Measurements from ENCODE around the gene RAB3A.
A peak's percentile ranks its signal among the peaks of the same experiment; 100 is the strongest.
"Not testable (repeated sequence)": the region's sequence is repeated elsewhere in the genome, so short reads cannot be mapped to it uniquely, and the experiment has no call there.

Gene RAB3A

DNA sequence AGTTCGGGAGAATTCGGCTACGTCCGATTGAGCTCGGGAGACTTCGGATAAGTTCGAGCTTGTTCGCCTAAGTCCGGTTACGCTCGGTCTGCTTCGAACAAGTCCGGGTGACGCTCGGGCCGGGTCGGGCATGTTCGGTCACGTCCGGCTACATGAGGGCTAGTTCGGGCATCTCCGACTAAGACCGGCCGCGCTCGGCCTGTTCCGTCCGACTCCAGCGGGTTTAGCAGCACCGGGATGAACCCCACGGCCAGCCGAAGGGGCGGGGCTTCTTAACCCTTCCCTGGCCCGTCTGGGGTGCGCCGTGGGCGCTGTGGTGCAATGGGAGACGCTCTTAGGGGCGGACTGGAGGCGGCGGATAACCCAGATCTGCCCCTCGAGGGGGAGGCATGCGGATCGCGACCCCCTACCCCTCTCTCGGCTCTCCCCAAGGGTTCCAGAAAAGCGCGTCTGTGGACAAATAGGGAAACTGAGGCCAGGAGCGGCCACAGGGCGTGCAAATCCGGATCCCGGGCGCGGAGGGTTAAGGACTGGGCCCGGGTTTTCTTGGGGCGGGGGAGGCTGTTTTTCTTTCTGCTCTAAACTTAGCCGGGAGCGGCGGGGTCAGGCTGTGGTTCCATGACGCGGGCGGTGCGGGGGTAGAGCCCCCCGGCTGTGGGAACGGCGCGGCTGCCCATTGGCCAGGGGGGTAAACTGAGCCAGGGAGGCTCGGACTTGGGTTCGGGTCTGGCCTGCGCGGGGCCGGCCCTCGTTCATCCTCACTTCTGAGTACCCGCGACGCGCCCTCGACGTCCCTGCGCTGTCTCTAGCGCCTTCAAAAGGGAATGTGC is 20.9 kb upstream of the RAB3A start:
- peak; percentile 97 for FAIRE-seq
- peak; percentile 97 for DNase-seq (ENCODE audit: insufficient read length, low spot score)

DNA sequence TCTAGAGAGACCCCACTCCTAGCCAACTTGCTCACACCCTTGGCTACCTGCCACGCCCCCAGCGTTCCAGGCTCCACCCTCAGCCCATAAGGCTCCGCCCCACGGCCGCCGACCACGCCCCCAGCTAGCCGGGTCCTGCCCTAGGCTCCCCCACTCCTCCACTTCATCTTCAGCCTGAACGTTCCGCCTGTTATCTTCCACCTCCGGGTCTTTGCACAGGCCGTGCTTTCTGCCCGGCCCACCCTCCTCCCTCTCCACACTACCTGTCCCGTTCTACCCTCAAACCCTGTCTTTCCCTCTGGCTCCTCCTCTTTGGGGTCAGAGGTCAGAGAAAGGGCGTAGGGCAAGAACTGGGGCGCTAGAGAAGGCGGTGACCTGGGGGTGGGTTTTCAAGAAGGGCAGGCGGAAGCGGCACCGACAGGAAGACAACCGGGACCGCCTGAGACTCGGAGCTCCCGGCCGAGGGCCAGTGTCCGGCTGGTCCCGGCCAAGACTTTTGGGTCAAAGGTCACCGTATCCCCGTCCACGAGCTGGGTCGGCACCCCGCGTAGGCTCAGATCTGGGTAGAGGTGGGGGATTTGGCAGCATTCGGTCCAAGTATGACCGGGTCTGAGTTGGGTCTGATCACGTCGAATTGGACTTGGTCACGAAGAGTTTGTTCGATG is 20.1 kb upstream of the RAB3A start:
- FAIRE-seq: peak; percentile 49
- peak; percentile 51 for DNase-seq (ENCODE audit: insufficient read length, low spot score)

DNA sequence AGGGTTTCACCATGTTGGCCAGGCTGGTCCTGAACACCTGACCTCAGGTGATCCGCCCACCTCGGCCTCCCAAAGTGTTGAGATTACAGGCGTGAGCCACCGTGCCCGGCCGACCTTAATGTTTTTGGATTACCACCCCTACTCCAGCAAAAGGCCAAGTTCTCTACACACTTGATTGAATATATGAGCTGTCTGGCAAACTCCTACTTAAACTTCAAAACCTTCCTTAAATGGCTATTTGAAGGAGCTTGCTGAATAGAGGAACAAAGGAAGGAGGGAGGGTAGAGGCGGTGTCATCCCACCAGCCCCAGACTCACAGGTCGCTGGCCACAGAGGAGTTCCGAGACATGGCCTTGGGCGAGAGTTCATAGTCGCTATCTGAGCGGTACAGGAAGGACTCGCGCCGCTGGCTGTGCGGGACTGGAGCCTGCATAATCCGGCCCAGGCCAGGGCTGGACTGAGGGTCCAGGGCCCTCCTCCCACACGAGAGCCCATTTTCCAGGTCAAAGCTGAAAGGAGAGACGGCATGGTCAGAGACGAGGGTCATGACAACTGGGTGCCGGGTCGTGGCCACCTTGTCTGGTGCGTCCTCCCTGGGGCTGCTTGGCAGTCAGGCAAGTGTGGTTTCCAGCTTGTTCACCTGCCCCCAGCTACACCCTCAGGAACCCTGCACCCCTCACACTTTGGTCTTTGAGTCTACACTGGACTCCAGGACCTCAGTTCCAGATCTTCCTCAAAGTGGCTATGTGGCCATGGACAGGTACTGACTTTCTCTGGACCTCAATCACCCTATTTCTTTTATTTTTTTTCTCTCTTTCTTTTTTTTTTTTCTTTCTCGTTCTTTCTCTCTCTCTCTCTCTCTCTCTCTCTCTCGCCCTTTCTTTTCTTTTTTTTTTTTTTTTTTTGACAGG is 18.2 kb upstream of the RAB3A start:
- no peak for DNase-seq (ENCODE audit: insufficient read length, low spot score)
- no peak for FAIRE-seq

DNA sequence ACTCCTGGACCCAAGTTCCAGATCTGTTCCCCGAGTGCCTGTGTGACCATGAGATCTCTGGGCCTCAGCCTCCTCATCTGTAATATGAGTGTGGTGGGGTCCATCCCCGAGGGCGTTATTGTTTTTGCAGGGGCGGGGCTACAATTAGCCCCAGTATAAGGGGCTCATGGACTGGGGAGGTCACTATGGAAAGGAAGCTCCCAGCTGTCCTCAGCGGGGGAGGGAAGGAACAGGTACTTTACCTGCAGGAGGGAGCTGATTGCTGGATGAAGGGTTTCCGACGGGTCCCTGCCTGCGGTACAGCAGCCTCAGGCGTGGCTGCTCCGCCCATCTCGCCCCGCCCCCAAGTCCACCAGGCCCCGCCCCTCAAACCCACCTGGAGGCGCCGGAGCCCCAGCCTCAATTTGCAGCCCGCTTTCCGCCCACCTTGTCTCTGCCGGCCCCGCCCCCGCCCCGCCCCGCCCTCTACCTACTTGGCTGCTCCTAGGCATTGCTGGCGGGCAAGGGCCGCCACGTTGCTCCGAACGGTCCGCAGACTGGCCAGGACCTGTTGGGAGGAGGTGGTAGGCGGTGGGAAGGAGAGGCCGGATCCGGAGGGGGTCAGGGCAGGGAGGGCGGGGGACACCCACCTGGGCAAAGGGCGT is 16.9 kb upstream of the RAB3A start:
- FAIRE-seq (no peak), DNase-seq (ENCODE audit: insufficient read length, low spot score) (no peak)

DNA sequence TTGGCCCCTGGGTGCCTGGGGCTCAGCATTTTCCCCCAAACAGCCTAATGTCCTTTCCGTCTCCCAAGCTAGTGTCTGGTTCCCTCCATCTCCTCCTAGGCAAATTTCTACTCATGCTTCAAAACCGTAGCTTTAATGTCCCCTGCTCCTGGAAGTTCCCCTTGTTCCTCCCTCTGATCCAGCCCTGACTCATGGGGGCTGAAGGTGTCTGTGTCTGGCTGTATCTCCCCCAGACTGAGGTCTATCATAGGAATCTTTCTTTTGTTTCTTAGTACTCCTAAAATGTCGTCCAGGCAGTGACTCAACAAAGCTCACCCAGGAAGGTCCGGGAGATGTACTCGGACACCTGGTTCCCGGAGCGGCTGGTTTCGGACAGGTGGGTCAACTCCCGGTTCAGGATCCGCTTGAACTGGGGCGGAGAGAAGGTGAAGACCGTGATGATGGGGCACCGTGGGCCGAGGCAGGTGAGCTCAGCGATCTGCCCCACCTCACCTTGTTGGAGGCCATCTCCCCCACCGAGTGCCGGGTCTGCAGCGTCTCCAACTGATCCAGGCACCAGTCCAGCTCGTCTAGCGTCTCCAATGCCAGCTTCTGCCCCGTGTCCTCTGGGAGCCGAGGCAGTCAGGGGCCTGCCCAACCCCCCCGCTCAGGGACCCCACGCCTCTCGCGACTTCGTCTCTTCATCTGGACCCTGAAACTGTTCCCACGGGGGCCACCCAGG is 16.2 kb upstream of the RAB3A start:
- no peak for DNase-seq (ENCODE audit: insufficient read length, low spot score)
- no peak for FAIRE-seq

DNA sequence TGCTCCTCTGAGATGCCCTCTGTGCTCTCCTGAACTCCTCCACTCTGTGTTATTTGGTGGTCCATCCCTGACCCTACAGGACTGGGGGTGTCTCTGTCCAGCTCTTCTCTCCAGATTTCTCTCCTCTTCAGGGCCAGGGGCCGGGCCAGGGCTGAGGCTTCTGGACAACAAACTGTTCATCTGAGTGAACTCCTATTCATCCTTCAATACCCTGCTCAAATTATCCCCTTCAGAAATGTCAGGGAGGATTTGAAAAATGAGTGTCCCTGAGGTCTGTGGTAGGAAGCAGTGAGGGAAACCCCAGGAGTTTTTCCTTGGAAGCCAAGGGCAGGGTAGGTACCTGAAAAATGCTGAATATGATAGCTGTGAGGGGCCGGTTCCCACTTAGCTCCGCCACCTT is 14.8 kb upstream of the RAB3A start:
- DNase-seq (ENCODE audit: insufficient read length, low spot score) (no peak), FAIRE-seq (no peak)

DNA sequence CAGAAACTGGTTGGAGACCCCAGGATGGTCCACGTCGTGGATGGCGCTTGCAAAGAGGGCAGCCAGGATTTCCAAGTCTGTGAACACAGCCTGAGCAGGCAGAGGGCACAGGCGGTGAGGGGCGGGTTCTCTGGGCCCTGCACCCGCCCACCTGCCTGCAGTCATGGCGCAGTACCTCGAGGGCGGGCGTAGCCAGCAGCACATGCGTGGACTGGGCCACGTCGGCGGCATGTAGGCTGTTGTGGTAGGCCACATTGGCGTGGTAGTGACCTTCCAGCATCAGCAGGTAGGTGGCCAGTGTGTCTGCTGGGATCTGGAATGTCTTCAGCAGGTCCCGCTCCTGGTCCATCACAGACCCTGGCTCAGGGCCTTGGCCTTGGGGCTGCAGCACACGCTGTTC is 14.3 kb upstream of the RAB3A start:
- DNase-seq (ENCODE audit: insufficient read length, low spot score) (no peak), FAIRE-seq (no peak)

DNA sequence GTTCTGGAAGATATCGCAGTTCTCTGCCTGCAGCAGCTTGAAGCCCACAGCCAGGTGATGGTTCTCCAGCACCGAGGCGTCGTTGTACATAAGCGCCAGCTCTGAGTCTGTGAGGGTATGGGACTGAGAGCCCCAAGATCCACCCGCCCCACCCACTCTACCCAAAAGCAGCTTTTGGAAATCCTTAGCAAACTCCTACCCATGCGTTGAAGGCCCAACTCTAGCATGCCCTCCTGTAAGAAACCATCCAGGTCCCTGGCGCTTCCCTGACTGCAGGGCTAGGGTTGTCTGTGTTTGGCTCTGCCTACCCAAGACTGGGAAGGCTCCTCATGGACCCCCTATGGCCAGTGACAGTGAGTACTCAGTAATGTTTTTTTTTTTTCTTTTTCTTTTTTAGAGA is 12.9 kb upstream of the RAB3A start:
- FAIRE-seq (no peak), DNase-seq (ENCODE audit: insufficient read length, low spot score) (no peak)

DNA sequence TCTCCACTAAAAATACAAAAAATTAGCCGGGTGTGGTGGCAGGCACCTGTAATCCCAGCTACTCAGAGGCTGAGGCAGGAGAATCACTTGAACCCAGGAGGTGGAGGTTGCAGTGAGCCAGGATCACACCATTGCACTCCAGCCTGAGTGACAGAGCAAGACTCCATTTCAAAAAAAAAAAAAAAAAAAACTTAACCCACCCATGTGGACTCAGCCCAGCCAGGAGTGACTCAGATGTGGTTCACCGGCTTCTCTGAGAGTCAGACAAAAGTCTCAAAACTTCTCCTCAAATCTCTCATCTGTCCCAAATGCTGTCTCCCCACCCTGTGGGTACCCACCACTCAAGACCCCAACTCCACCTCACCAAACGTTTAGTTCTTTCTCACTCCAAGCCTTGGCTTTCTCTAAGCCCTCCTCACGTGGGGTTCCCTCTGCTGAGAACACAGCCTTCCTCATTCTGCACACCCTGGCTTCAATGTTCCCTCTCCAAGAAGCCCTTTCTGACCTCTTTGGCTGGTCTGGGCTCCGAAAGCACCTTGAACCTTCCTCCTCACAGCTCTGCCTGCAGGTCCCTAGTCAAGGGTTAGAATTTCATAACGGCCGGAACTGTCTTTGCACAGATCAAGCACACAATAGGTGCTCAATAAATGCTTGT is 11.1 kb upstream of the RAB3A start:
- FAIRE-seq (no peak), DNase-seq (ENCODE audit: insufficient read length, low spot score) (no peak)

DNA sequence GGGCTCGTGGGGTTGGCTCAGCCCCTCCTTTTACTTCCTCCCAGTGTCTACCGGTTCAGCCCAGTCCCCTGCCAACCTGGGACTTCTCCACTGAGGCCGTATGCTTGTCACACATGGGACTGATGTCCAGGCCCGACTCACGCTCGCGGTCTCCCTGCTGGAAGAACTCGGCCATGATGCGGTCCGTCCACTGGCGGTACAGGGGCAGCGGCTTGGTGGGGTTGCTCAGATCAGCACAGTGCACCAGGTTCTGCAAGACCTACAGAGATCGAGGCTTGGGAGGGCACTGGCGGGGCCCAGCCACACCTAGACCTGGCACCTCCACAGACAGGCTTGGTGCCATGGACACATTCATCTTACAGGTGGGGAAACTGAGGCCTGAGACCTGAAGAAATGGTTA is 7.8 kb upstream of the RAB3A start:
- no peak for FAIRE-seq

DNA sequence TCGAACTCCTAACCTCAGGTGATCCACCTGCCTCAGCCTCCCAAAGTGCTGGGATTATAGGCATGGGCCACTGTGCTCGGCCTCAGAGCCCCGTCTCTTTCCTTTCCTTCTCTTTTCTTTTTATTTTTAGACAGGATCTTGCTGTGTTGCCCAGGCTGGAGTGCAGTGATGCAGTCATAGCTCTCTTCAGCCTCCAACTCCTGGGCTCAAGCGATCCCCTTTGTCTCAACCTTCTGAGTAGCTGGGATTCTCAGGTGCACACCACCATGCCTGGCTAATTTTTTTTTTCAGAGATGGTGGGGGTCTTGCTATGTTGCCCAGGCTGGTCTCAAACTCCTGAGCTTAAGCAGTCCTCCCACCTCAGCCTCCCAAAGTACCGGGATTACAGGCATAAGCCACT is 6.1 kb upstream of the RAB3A start:
- DNase-seq (ENCODE audit: insufficient read length, low spot score); FAIRE-seq: not testable (repeated sequence)

More for the DNA sequence above, 7.8 kb upstream of the RAB3A start:
- DNase-seq (ENCODE audit: insufficient read length, low spot score): no peak

DNA sequence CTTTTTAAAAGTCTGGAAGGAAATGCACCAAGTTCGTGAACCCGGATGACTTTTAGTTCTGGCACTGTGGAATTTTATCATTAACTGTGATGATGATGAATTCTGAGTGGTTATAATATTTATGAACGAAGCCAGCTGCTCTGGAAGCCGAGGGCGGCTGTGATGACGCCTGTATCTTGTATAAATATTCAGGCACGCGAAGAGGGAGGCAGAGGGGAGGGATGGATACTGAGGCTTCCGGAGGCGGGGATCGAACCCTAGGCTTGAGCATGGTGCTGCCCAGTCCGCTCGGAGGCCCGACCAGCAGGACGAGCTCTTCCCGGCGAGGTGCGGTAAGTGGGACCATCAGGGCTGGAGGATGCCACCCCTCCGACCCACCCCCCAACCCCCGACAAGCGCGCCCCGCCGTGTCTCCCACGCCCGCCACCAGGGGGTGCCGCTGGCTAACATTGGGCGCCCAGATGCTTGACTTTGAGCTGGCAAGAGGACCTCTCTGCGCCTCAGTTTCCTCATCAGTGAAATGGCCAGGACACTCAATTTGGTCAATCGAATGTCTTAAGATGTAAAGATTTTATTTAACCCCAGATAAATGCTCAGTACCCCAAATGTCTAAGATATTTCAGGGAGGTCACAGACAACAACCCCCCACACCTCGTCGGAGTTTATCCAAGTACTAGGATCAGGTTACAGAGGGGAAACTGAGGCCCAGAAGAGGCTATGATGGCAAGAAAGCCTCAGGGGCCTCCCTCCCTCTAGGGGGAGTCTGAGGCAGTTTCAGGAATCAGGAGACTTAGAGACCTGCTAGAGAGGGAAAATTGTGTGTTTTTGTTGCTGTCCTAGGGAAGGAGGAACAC is 4.5 kb upstream of the RAB3A start:
- no peak for DNase-seq (ENCODE audit: insufficient read length, low spot score)
- FAIRE-seq: no peak

DNA sequence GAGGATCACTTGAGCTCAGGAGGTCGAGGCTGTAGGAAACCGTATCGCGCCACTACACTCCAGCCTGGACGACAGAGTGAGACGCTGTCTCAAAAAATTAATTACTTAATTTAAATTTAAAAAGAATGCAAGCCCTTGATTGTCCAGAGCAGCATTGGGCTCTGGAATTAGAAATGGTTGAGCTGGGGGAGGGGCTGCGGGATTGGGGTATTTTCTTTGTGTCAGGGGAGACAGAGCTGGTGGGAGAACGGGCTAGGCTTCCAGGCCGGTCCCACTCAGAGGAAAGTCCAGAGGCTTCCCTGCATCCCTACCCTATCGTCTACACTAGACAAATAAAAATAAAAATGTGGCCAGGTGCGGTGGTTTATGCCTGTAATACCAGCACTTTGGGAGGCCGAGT is 2.2 kb upstream of the RAB3A start:
- FAIRE-seq: no peak
- DNase-seq (ENCODE audit: insufficient read length, low spot score): no peak

DNA sequence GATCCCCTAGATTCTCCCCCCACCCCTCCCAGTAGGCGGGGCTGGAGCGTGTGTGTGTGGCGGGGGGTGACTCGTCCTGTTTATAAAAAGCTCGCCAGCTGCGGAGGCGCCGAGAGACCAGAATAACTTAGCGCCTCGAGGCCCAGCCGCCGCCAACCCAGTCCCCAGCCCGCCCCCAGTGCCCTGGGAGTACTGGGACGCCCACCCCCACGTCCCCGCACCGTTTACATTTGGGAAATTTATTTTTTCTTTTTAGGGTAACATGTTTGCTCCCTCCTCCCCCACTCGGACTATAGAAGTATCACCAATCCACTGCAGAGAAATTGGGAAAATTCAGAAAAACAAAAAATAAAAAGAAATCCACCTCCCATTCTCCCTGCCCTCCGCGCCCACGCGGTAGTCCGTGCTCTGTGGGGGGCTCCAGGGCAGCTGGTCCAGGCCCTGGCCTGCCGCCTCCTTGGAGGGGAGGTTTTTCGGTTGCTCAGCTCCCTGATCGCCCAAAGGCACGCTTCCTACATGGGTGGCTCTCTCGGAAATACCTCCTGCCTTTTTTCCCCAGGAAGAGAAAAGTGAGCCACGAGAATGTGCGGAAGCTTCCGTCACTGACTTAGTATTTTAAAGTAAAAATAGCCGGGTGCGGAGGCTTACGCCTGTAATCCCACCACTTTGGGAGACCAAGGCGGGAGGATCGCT is 1.5 kb upstream of the RAB3A start:
- no peak for FAIRE-seq
- DNase-seq (ENCODE audit: insufficient read length, low spot score): no peak

DNA sequence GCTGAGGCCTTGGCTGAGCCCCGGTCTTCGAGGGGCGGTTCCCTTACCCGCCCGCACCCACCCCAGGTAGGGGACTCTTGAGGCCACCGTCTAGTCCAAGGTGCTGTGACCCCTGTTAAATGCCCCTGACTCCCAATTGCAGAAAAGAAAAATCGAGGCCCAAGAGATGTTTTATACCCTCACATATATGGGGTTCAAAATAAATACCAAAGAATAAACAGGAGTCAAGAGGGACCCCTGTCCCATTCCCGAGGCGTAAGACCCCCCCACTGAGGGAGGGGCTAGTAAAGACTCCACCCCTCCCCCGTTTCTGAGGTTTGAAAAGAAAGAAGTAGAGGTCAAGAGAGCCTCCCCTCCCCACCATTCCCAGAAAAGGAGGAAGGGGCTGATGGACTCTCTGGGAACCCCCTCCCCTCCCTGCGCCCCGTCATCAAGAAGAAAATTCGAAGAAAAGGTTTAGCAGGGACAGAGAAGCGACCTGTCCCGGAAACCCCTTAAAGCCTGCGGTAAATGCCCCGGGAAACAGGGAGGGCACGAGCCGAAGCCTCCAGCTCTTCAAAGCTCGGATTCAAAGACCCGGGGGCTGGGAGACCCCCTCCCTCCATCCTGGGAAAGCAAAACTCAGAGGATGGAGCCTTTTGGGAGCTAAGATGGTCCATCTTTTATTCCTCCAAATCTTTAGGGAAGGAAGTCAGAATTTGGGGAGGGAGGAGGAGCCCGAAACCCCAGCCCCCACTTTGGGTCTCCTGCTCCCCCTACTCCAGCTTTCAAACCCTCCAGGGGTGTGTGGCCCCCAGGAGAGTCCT is 755 bp upstream of the RAB3A start:
- no peak for DNase-seq (ENCODE audit: insufficient read length, low spot score)
- FAIRE-seq: peak; percentile 28

DNA sequence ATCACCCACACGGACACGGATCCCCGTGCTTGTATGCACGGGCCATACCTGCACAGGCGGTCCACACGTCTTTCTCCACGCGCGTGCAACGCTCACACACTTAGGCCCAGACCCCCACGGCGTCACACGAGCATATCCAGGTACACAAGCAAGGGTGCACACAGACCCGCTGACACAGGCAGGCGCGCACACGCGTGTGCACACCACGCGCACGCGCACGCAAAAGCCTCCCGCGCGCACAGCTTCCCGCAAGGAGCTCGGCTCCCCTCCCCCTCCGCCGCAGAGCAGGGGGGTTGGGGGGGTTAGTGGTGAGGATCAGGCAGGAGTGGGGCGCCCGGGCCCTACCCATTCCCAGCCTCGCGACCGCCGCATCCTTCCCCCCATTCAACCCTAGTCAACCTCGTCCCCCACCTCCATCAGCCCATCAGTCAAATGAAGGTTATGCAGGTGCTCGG is 407 bp downstream of the RAB3A start:
- peak; percentile 18 for FAIRE-seq
- DNase-seq (ENCODE audit: insufficient read length, low spot score): no peak

DNA sequence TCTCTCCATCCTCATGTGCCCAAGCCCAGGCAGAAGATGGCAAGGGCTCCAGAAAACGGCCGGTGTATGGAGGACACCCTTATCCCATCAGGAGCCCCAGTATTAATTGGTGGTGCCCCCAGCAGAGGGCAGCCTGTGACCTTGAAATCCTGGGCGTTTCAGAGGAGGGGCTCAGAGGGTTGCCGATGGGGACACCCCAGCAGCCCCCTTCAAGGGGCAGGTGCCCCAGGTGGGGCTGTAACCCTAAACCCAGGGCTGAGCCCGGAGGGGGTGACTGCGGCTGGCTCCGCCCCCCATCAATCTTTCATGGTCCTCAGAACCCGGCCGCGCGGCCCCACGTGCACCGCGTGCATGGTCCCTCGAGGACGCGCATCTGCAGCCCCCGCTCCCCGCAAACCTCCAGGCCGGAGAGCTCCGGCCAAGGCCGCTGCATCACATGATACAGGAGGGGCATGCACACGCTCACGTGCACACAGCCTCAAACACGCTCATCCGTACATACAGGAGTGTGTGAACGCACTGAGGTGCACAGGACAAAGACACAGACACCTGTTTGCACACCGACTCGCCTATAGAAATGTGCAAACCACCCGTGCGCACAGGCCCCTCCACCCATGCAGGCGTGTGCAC is 949 bp downstream of the RAB3A start:
- FAIRE-seq: no peak

More for the DNA sequence above, 949 bp downstream of the RAB3A start:
- DNase-seq (ENCODE audit: insufficient read length, low spot score): no peak
